GM19452 (cell line): ENCODE results near the gene DUSP28.
"Not testable (repeated sequence)": the region's sequence is repeated elsewhere in the genome, so short reads cannot be mapped to it uniquely, and the experiment has no call there.

ENCODE experiments used
- ATAC-seq: cut with Tn5 transposase; IDR thresholded peaks from one replicate; pipeline ENCODE4 v1.9.1; 2021; ENCODE audit not compliant: unreplicated experiment

DUSP28 gene

GRCh38 chr2:240527153-240527750 is 32.9 kb upstream of the DUSP28 start:
- no peak for ATAC-seq

- no peak for ATAC-seq
These were observed 31.6 kb upstream of the DUSP28 start for GRCh38 chr2:240528406-240529040.

DNA sequence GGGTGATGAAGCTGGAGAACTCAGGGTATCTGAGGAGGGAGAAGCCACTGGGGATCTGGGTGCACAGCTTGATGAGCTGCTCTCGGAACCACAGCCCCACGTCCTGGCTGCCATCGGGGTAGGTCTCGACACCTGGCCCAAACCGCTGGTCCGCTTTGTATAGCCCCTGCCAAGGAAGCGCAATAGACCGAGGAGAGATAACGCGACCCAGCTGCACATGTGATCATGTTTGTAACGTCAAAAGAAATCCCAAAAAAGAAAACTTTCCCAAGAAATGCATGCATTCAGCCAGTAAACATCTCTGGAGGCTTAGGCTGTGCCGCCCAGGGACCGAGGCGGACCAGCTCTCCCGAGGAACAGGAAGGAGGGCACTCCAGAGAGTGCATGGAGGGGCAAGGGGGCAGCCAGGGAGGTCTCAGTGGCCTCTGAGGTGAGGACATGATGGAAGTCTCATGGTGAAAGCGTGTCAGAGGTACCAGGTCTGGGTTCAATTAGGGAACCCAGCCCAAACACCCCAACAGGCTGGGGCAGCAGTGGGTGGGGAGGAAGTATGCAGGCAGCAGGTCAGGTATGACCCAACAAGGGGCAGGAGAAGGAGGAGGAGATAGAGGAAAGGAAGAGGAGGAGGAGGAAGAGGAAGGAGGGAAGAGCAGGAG is 30.7 kb upstream of the DUSP28 start:
- ATAC-seq: no peak

- no peak for ATAC-seq
These were observed 30.0 kb upstream of the DUSP28 start for GRCh38 chr2:240530181-240530580.

- ATAC-seq: no peak
These were observed 29.1 kb upstream of the DUSP28 start for GRCh38 chr2:240531038-240531437.

DNA sequence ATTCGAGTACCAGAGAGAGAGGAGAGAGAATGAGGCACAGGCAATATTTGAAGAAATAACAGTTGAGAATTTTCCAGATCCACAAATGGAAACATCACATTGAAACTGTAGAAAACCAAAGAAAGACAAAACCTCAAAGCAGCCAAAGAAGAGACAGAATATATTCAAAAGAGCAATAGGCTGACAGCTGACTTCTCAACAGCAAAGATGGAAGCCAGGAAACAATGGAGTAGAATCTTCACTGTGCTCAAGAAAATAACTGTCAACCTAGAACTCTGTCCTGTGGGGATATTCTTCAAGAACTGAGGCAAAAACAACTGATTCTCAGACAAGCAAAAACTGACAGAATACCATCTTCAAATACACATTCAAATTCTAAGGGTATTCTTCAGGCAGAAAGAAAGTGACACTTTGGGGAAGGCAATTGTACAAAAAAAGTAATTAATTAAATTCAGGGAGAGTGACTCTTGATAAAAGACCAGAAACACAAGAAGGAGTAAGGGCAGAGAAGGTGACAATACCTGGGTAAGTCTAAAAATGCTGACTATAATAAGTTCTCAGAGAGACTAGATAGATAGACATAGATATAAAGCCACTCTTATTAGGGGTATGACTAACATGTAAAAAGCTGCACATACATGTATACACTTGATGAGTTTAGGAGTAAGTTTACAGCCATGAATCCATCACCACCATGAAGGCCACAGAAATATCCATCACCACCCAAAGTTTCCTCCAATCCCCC is 28.0 kb upstream of the DUSP28 start:
- ATAC-seq: no peak

DNA sequence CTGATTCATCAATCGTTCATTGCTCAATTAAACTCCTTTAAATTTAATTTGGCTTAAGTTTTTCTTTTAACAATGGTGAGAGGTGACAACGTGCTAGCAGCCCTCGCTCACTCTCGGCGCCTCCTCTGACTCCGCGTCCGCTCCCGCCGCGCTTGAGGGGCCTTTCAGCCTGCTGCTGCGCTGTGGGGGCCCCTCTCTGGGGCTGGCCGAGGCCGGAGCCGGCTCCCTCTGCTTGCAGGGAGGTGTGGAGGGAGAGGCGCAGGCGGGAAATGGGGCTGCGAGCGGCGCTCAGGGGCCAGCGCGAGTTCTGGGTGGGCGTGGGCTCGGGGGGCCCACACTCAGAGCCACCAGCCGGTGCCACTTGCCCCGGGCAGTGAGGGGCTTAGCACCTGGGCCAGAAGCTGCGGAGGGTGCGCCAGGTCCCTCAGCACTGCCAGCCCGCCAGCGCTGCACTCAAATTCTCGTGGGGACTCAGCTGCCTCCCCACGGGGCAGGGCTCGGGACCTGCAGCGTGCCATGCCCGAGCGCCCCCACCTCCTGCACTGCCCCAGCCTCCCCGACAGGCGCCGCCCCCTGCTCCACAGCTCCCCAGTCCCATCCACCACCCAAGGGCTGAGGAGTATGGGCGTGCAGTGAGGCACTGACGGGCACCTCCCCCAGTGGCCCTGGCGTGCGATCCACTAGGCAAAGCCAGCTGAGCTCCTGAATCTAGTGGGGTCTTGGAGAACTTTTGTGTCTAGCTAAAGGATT is 22.0 kb upstream of the DUSP28 start:
- ATAC-seq: no peak

DNA sequence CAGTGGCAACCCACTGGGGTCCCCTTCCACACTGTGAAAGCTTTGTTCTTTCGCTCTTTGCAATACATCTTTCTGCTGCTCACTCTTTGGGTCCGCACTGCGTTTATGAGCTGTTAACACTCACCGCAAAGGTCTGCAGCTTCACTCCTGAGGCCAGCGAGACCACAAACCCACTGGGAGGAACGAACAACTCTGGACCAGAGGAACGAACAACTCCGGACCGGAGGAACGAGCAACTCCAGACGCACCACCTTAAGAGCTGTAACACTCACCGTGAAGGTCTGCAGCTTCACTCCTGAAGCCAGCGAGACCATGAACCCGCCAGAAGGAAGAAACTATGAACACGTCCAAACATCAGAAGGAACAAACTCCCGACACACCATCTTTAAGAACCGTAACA is 21.1 kb upstream of the DUSP28 start:
- ATAC-seq: not testable (repeated sequence)

DNA sequence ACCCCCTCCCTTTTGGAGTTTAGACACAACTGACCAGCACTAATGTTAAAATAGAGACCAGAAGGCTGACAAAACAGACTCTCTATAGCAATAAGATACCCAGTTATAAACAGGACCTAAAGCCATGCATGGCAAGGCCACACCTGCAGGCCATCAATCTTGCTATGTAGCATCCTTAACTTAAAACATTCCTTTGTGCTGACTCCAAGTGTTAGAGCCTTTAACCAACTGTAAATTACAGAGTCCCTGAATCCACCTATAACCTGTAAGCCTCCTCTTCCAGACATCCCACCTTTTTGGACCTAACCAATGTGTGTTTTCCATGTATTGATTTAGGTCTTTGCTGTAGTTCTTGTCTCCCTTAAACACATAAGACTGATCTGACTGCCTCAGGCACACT is 20.3 kb upstream of the DUSP28 start:
- no peak for ATAC-seq

DNA sequence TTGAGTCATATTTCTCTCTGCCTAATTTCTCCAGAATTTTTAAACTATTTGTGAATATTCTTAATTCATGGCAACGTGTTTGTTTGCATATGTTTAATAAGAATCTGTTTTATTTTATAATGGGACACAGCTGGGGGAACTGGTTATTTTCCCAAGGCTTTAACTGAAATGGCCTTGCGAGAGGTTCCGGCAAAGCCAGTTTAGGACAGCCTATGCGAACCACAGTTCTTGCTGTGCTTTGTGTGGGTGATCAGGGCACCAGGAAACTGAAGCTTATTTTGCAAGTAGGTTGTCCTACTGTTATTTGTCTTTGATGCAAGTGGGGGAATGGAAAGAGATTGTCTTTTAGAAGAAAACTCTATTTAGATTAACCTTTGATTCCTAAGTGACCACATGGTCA is 8.9 kb upstream of the DUSP28 start:
- ATAC-seq: no peak

GRCh38 chr2:240551811-240552210 is 8.3 kb upstream of the DUSP28 start:
- ATAC-seq: no peak

GRCh38 chr2:240553956-240554480 is 6.1 kb upstream of the DUSP28 start:
- ATAC-seq: no peak

GRCh38 chr2:240554767-240555493 is 5.2 kb upstream of the DUSP28 start:
- ATAC-seq: no peak

GRCh38 chr2:240555541-240556250 is 4.5 kb upstream of the DUSP28 start:
- no peak for ATAC-seq

DNA sequence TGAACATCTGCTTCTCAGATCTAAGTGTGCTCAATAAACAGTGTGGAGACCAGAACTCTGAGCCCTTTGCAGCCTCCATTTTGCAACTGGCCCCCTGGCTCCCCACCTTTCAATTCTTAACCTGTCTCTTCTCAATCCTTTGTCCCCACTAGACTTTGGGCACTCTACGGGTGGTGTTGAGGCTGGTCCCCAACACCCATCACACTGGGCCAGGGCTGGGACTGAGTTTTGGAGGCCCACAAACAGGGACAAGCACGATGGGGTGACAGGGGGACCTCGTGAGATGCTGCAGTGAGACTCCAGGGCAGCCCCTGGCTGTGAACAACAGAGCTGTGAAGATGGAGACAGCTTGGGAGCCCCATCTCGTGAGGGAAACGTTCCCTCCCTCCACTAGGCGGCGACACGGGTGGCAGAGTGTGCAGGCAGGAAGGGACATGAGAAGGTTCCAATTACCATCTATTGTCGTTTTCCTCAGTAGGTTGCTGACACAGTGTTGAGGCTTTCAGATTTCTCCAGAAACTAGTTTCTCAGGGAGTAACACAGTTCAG is 3.5 kb upstream of the DUSP28 start:
- no peak for ATAC-seq

- ATAC-seq: no peak
These were observed 2.9 kb upstream of the DUSP28 start for GRCh38 chr2:240557101-240557751.

GRCh38 chr2:240557808-240558207 is 2.3 kb upstream of the DUSP28 start, which contains the start of gene ANKMY1:
Gene ANKMY1 (minus strand): TSS chr2:240557988. CDS start chr2:240557335, 653 bp downstream.
- no peak for ATAC-seq

DNA sequence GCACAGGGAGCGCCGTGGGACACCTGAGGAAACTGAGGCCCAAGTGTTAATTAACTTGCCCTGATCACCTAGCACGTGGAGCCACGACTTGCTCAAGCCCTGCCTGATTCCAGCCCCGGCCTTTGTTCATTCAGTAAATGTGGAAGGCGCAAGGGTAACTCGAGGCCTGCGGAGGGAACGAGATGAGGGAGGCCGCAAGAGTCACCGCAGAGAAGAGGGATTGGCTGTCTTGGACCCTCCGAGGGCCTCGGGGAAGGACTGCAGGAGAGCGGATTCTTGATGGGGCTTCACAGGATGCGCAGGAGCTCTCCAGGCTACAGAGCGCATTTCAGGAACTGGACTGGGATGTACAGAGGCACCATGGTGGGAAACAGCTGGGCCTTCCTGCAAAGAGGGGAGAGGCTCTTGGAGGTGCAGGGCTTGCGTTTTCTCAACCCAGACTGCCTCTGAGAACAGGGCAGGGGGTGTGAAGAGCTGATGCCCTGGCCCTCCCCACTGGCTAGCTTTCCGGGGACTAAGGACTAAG is 1.9 kb upstream of the DUSP28 start:
- ATAC-seq: no peak
